Measurements from ENCODE around the gene SPAG4.

DNA sequence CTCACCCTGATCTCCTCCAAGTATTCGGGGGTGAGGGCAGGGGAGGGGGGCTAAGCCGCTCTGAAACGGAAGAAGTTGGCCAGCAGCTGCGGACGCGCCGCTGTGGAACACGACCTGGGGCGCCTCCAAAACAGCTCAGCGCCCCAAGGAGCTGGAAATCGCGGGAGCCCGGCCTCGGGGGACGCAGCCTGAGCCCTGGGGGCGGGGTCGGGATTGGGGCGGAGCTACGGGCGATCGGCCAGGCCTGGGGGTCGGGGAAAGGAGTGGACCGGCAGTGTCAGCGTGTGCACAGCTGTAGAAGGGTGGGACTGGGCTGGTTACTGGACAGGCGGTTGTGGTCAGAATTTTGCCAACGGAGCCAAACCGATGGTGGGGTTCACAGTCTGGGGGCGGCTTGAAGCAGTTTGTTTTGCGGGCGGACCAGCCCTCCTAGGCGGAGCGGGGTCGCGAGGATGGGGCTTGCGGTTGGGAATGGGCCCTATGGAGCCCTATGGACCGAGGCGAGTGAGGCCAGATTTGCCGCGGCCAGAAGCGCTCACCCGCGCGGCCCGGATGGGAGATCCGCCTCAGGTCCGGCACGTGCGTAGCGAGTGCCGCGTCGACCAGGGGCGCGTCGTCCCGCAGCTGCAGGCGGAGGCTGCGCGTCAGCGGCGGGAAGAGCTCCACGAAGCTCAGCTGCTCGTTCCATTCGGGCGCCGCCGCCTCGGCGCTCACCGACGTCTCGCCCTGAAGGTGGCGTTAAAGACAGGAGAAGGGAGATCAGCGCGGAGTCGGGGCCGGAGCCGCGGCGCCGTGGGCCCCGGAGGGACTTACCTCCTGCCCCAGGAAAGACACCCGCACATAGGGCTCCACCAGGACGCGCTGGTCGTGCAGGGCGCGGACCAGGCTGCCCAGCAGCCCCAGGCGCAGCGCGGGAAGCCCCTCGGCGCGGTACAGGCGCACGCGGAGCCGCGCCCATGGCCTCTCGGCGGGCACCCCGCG lies 14.3 kb upstream of the SPAG4 start:
- TF ChIP-seq POLR2A (IDR thresholded peaks at IDR 0.05): no peak
- TF ChIP-seq, protein P1, sequence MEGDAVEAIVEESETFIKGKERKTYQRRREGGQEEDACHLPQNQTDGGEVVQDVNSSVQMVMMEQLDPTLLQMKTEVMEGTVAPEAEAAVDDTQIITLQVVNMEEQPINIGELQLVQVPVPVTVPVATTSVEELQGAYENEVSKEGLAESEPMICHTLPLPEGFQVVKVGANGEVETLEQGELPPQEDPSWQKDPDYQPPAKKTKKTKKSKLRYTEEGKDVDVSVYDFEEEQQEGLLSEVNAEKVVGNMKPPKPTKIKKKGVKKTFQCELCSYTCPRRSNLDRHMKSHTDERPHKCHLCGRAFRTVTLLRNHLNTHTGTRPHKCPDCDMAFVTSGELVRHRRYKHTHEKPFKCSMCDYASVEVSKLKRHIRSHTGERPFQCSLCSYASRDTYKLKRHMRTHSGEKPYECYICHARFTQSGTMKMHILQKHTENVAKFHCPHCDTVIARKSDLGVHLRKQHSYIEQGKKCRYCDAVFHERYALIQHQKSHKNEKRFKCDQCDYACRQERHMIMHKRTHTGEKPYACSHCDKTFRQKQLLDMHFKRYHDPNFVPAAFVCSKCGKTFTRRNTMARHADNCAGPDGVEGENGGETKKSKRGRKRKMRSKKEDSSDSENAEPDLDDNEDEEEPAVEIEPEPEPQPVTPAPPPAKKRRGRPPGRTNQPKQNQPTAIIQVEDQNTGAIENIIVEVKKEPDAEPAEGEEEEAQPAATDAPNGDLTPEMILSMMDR (IDR thresholded peaks at IDR 0.05): peak in 3 of 6 experiments; percentile 34 to 57 (median 41)
